CD4-positive, CD25-positive, alpha-beta regulatory T cell (primary cell): ENCODE data around the gene SLC2A10. TPM values are rescaled to one million over a fixed set of nuclear protein-coding genes. Genes with fewer than 3 reads are reported as not detected.

Experiments
- ATAC-seq, 2 donors: fragments of 150-1000 bp; cut with Tn5 transposase; one replicate each; pipeline ENCODE4 v1.10.0; 2021; ENCODE audit warnings: low read depth in 2 of 2, moderate number of reproducible peaks in 2 of 2, moderate library complexity in 1 of 2
- DNase-seq, 3 donors: peaks; one replicate each; pipeline versions ENCODE4 v3.0.0 to v3.0.0-alpha.2; 2012 to 2022; ENCODE audit warnings: mixed read lengths in 1 of 3
- H3K27ac ChIP-seq: one replicate; pipeline ENCODE4 v1.7.0; 2013; ENCODE audit warnings: mild to moderate bottlenecking, low read length; ENCODE audit not compliant: insufficient read depth, poor library complexity, severe bottlenecking
- H3K27me3 ChIP-seq: one replicate; pipeline ENCODE4 v1.7.0; 2013; ENCODE audit warnings: low read length; ENCODE audit not compliant: control insufficient read depth, insufficient read depth
- H3K36me3 ChIP-seq: one replicate; pipeline ENCODE4 v1.7.0; 2013; ENCODE audit warnings: mild to moderate bottlenecking, low read length, moderate library complexity; ENCODE audit not compliant: control insufficient read depth, insufficient read depth
- H3K4me1 ChIP-seq: 2 replicates; pipeline ENCODE4 v1.7.0; 2013; ENCODE audit warnings: mild to moderate bottlenecking, low read length; ENCODE audit not compliant: insufficient read depth, control insufficient read depth, poor library complexity, severe bottlenecking
- H3K4me3 ChIP-seq: one replicate; pipeline ENCODE4 v1.7.0; 2013; ENCODE audit warnings: low read depth, mild to moderate bottlenecking, low read length, moderate library complexity
- H3K9me3 ChIP-seq, 2 experiments: 1 replicate in 1 of 2; 2 replicates in 1 of 2; pipeline ENCODE4 v1.7.0; 2013; ENCODE audit warnings: low read length in 2 of 2, mild to moderate bottlenecking in 1 of 2, moderate library complexity in 1 of 2; ENCODE audit not compliant: control insufficient read depth in 2 of 2
- H3K27ac Mint-ChIP-seq, 3 donors: one replicate each; pipeline ENCODE4 v1.8.0; 2020 to 2022; ENCODE audit warnings: mild to moderate bottlenecking in 3 of 3, mixed read lengths in 3 of 3, moderate library complexity in 2 of 3
- H3K27me3 Mint-ChIP-seq: one replicate; pipeline ENCODE4 v1.8.0; 2022; ENCODE audit warnings: mild to moderate bottlenecking, mixed read lengths
- H3K36me3 Mint-ChIP-seq: one replicate; pipeline ENCODE4 v1.8.0; 2020; ENCODE audit warnings: mixed read lengths
- H3K4me1 Mint-ChIP-seq, 4 donors: one replicate each; pipeline ENCODE4 v1.8.0; 2020 to 2022; ENCODE audit warnings: mixed read lengths in 4 of 4, mild to moderate bottlenecking in 1 of 4
- H3K4me3 Mint-ChIP-seq, 4 donors: one replicate each; pipeline ENCODE4 v1.8.0; 2020 to 2022; ENCODE audit warnings: mild to moderate bottlenecking in 4 of 4, mixed read lengths in 4 of 4, moderate library complexity in 3 of 4
- H3K9me3 Mint-ChIP-seq, 7 donors: one replicate each; pipeline ENCODE4 v1.8.0; 2020 to 2022; ENCODE audit warnings: mixed read lengths in 7 of 7, mild to moderate bottlenecking in 3 of 7, moderate library complexity in 2 of 7
- polyA plus RNA-seq, 4 donors: library from polyadenylated mRNA; unstranded; fragments of 300-500 nt; fragmentation: Illumina TruSeq; gene quantifications; one replicate each; pipeline ENCODE4 v1.2.3, GENCODE V29; 2021
- total RNA-seq: library from RNA; stranded (reverse); gene quantifications from one replicate; pipeline ENCODE4 v1.2.3, GENCODE V29; 2022

The SLC2A10 gene
- total and polyA plus RNA-seq, 5 donors from 2014 or later = not detected

GRCh38 chr20:46670228-46670584 lies 39.2 kb upstream of the SLC2A10 start:
- peaks cover 2 to 12% (median 4%) of the 10 kb centered on the region in 7 donors for H3K9me3 Mint-ChIP-seq
- no peaks in the 10 kb centered on the region for H3K27me3 ChIP-seq
- no peak overlapping the region for H3K27ac ChIP-seq
- DNase-seq = no peak
- no peaks in the 10 kb centered on the region for H3K4me1 ChIP-seq
- peaks cover 15% of the 10 kb centered on the region for H3K36me3 Mint-ChIP-seq
- no peak for ATAC-seq
- H3K27me3 Mint-ChIP-seq = no peaks in the 10 kb centered on the region
- no peak overlapping the region for H3K27ac Mint-ChIP-seq
- no peaks in the 10 kb centered on the region for H3K36me3 ChIP-seq
- H3K4me1 Mint-ChIP-seq = no peaks in the 10 kb centered on the region
- H3K9me3 ChIP-seq = peaks cover 0 to 16% of the 10 kb centered on the region in 2 experiments
- no peak overlapping the region for H3K4me3 ChIP-seq
- no peak overlapping the region for H3K4me3 Mint-ChIP-seq

GRCh38 chr20:46670585-46671584 lies 38.6 kb upstream of the SLC2A10 start:
- Histone ChIP-seq H3K36me3 (no peaks in the 10 kb centered on the region), H3K4me3 (no peak overlapping the region), H3K4me1 (no peaks in the 10 kb centered on the region), H3K27ac (no peak overlapping the region), H3K27me3 (no peaks in the 10 kb centered on the region), H3K9me3 (peaks cover 0 to 16% of the 10 kb centered on the region in 2 experiments)
- Mint-ChIP-seq H3K9me3 (peaks cover 2 to 12% (median 4%) of the 10 kb centered on the region in 7 donors), H3K27me3 (no peaks in the 10 kb centered on the region), H3K36me3 (peaks cover 15% of the 10 kb centered on the region), H3K4me1 (no peaks in the 10 kb centered on the region), H3K27ac (no peak overlapping the region), H3K4me3 (no peak overlapping the region)
- ATAC-seq = no peak
- no peak for DNase-seq

GRCh38 chr20:46671866-46672542 lies 37.4 kb upstream of the SLC2A10 start:
- peaks cover 0 to 16% of the 10 kb centered on the region in 2 experiments for H3K9me3 ChIP-seq
- DNase-seq = no peak
- no peaks in the 10 kb centered on the region for H3K27me3 Mint-ChIP-seq
- H3K36me3 Mint-ChIP-seq = peaks cover 15% of the 10 kb centered on the region
- H3K9me3 Mint-ChIP-seq = peaks cover 2 to 12% (median 4%) of the 10 kb centered on the region in 7 donors
- no peak overlapping the region for H3K4me3 Mint-ChIP-seq
- no peak overlapping the region for H3K27ac Mint-ChIP-seq
- no peaks in the 10 kb centered on the region for H3K27me3 ChIP-seq
- no peak overlapping the region for H3K27ac ChIP-seq
- no peak for ATAC-seq
- no peaks in the 10 kb centered on the region for H3K36me3 ChIP-seq
- no peak overlapping the region for H3K4me3 ChIP-seq
- no peaks in the 10 kb centered on the region for H3K4me1 ChIP-seq
- no peaks in the 10 kb centered on the region for H3K4me1 Mint-ChIP-seq

GRCh38 chr20:46672543-46673148 lies 36.8 kb upstream of the SLC2A10 start:
- H3K27me3 ChIP-seq = no peaks in the 10 kb centered on the region
- H3K27ac ChIP-seq = no peak overlapping the region
- no peaks in the 10 kb centered on the region for H3K4me1 Mint-ChIP-seq
- peaks cover 15% of the 10 kb centered on the region for H3K36me3 Mint-ChIP-seq
- no peaks in the 10 kb centered on the region for H3K4me1 ChIP-seq
- H3K27me3 Mint-ChIP-seq = no peaks in the 10 kb centered on the region
- no peak for ATAC-seq
- peaks cover 2 to 12% (median 4%) of the 10 kb centered on the region in 7 donors for H3K9me3 Mint-ChIP-seq
- DNase-seq = no peak
- H3K9me3 ChIP-seq = peaks cover 0 to 16% of the 10 kb centered on the region in 2 experiments
- H3K4me3 ChIP-seq = no peak overlapping the region
- H3K36me3 ChIP-seq = no peaks in the 10 kb centered on the region
- H3K27ac Mint-ChIP-seq = no peak overlapping the region
- no peak overlapping the region for H3K4me3 Mint-ChIP-seq

GRCh38 chr20:46673394-46674252 lies 35.8 kb upstream of the SLC2A10 start:
- Histone ChIP-seq H3K27ac (no peak overlapping the region), H3K27me3 (no peaks in the 10 kb centered on the region), H3K9me3 (peaks cover 0 to 16% of the 10 kb centered on the region in 2 experiments), H3K4me1 (no peaks in the 10 kb centered on the region), H3K4me3 (no peak overlapping the region), H3K36me3 (no peaks in the 10 kb centered on the region)
- Mint-ChIP-seq H3K36me3 (peaks cover 9% of the 10 kb centered on the region), H3K27me3 (no peaks in the 10 kb centered on the region), H3K9me3 (peaks cover 2 to 12% (median 4%) of the 10 kb centered on the region in 7 donors), H3K4me3 (no peak overlapping the region), H3K27ac (no peak overlapping the region), H3K4me1 (no peaks in the 10 kb centered on the region)
- DNase-seq (no peak), ATAC-seq (no peak)

- Histone ChIP-seq H3K9me3 (peaks cover 0 to 16% of the 10 kb centered on the region in 2 experiments), H3K4me1 (no peaks in the 10 kb centered on the region), H3K27ac (no peak overlapping the region), H3K36me3 (no peaks in the 10 kb centered on the region), H3K4me3 (no peak overlapping the region), H3K27me3 (no peaks in the 10 kb centered on the region)
- H3K9me3 Mint-ChIP-seq = peaks cover 0 to 12% (median 4%) of the 10 kb centered on the region in 7 donors
- H3K27me3 Mint-ChIP-seq = no peaks in the 10 kb centered on the region
- no peak overlapping the region for H3K27ac Mint-ChIP-seq
- no peak overlapping the region for H3K4me3 Mint-ChIP-seq
- peaks cover 9% of the 10 kb centered on the region for H3K36me3 Mint-ChIP-seq
- DNase-seq (no peak), ATAC-seq (no peak)
- H3K4me1 Mint-ChIP-seq = no peaks in the 10 kb centered on the region
Measured at GRCh38 chr20:46674253-46675083, 35.0 kb upstream of the SLC2A10 start.
